HG02884 (cell line): Measurements from ENCODE around the gene FAM151A.

Source experiments
- ATAC-seq: cut with Tn5 transposase; IDR thresholded peaks from one replicate; pipeline ENCODE4 v1.9.1; 2021; ENCODE audit warnings: mild to moderate bottlenecking, moderate library complexity; ENCODE audit not compliant: unreplicated experiment

Gene FAM151A

DNA sequence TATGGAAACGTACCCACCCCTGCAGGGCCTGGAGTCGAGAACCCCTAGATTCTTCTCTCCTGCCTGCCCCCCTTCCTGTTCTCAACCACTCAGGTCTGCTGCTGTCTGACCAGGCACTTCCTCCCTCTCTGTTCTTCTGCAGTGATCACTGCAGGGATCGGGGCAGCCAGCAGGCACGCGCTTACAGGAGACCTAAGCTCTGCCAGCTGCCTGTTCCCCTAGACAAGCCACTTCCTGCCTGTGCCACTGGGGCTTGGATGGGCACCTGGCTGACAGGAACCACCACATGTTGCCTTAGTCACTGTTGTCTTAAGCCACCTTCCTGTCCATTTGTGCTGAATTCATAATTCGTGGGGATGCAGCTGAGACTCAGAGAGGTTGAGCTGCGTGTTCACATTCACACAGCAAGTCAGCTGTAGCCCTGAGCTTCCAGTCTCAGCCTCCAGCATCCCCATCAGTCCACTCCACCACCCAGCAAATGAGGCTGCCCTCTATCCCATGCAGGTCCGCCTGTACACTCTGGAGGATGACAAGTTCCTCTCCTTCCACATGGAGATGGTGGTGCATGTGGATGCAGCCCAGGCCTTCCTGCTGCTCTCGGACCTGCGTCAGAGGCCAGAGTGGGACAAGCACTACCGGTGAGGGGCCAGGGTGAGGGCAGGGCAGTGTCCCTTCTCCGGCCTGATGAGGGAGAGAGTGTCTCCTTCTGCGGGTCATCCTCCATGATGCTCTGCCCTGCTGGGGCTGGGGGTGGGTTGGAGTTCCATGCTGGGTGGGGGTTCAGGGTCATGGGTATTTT lies 18.6 kb downstream of the FAM151A start:
- no peak for ATAC-seq

DNA sequence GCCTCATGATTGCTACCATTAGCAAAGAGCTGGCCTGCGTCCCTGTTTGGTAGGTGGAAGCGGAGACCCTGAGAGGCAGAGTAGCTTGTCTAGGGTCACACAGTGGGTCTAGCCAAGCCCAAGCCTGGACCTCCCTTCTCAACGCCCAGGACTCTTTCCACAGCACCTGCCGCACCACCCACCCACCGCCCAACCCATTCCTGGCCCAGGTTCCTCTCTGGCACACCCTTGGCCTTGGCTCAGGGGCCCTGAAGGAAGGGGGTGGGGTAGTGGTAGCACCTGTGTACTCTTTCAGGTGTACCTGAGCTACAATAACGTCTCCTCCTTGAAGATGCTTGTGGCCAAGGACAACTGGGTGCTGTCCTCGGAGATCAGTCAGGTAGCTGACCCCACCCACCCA lies 19.3 kb downstream of the FAM151A start:
- ATAC-seq: no peak

DNA sequence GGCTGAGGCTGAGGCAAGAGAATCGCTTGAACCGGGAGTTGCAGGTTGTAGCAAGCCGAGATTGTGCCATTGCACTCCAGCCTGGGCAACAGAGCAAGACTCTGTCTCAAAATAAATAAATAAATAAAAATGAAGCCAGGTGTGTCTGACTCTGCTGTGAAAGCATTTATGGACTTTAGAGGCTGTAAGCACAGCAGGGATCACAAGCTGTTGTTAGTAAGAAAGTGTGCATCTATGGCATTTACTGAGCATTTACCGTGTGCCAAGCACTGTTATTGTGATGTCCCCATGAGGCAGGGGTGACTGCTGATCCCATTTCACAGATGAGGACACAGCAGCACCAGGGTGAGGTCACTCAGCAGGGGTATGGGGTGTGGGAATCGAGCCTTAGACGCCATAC lies 20.1 kb downstream of the FAM151A start:
- ATAC-seq: no peak

DNA sequence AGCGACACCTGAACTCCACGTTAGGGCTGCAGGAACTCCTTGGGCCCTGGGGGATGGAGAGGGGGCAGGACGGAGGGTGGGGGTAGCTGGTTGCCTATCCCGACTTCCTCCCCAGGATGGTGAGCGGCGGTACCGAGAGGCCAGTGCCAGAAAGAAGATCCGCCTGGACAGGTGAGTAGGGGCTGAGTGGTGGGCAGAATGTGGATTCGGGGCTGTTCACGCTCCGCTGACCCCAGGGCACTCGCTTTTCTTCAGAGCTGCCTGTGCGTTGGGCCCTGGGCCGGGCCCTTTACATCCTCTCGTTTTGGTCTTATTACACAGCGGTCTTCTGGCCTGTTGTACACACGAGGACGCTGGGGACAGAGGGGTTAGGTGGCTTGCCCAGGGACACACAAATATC lies 20.8 kb downstream of the FAM151A start:
- ATAC-seq: no peak

DNA sequence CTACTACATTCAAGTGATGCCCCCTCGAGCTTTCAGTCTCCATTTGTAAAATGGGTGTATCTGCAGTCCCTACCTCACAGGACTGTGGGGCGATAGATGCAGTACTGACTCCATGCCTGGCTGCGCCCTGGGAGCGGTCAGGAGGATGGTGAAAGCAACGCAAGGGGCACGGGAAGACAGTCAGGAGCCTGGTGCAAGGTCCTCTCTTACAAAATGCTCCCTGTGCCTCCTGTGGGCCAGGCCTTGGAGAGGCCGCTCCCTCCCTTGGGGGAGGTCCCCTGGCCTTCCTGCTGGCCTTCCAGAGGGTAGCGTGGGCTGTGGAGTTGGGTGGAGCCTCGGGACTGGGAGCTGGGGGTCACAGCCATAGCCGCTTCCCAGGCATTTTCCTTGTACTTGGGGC lies 21.6 kb downstream of the FAM151A start:
- ATAC-seq: no peak

DNA sequence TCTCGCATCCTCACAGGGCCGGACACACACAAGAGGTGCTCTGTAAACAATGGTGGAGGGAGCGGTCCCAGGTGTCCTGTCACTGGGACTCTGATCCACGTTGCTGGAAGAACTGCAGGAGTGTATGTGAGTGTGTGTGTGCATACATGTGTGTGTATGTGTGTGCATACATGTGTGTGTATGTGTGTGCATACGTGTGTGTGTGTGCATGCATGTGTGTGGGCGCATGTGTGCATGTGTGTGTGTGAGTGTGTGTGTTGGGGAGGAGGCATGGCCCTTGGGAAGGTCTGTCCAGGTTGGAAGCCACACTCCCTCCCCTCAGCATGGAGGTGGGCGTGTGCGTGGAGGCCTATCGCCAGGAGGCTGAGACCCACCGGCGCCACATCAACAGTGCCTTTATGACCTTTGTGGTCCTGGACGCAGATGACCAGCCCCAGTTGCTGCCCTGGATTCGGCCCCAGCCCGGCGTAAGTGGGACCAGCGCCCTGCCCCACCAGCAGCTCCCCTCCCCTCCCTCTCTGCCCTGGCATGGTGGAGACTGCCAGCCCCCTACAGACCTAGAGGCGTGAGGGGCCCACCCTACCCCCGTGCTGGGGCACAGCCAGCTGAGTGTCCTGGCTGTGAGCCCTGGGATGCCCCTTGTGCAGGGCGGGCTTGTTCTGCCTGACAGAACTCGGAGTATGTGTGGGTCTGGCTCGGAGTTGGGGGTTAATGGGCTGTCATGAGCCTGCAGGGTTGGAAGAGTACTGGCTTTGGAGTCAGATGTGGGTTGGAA lies 22.2 kb downstream of the FAM151A start:
- ATAC-seq: no peak

DNA sequence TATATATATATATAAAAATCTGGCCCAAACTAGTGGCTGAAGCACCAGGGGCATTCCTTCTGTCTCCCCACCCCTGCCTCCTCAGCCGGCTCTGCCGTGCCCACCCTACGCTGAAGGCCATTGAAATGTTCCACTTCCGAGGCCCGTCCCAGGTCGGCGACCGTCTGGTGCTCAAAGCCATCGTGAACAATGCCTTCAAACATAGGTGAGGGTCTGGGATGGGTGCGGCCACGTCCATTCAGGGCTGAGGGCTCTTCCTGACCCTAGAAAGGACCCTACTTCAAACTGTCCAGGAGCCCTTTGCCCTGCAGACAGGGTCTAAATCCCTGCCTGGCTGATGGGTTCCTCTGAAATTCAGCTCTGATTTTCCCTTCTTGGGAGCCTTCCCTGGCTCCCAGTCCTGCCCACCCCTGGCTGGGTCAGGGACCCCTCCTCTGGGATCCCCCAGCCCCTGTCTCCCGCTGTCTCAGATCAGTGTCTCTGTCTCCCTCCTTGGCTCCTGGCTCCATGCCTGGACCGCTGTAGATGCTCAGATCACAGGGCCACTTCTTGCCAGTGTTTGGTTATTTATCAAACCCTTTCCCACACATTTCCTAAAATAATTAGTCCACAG lies 24.0 kb downstream of the FAM151A start:
- ATAC-seq: no peak

DNA sequence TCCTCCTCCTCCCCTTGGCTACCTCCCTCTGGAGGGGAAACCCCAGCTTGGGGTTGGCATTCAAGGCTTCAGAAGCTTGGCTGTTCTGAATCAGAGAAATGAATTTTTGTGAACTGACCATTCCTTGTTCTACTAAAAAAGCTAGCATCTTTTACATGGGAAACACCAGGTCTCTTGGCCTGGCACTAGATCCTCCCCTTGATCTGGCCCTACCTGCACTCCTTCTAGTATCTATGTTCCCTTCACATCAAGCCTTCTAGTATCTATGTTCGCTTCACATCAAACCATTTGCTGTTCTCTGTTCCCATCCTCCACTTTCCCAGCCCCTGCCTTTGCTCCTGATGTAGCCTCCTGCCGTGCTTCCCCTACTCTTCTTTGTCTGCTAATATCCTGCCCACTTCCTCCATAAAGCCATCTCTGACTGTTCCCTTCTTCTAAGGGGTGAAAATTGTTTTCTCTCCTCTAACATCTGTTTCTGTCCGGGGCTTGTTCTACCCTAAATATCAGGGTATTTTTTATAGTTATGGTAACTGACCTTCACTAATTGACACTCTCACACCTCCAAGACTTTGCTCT lies 25.8 kb downstream of the FAM151A start:
- no peak for ATAC-seq

DNA sequence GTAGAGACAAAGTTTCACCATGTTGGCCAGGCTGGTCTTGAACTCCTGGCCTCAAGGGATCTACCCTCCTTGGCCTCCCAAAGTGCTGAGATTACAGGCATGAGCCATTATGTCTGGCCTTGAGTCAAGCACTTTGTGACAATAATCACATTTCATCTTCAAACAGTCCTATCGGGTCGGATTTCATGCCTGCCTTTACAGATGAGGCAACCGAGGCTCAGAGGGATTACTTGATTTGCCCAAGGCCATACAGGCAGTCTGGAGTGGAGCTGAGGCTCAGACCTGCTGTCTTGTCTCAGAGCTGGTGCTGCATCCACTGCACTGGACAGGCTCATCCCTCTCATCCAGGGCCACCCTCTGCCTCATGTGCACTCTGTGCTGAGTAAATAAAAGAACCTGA lies 26.6 kb downstream of the FAM151A start:
- ATAC-seq: no peak

DNA sequence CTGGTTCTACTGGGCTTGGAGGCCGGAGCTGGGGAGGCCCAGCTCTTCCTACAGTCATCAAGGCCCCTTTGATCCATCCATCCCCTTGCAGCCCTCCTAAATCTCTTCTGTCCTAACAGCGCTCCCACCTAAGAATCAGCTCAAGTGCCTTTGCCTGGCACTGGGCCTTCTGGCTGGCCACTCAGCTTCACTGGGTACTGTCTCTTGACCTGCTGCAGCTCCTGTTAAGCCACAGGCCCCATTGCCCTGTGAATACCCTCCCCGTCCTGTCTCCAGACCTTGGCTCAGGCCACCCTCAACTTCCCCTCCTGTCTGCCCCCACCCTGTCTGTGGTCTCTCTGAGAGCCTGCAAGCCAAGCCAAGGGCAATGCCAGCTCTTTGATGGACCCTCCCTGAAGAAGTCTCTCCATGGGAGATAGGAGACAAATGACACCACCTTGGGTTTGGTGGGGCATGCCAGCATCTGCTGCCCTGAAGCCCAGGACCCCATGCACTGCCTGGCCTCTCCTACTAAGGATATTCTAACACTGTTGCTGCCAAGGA lies 27.3 kb downstream of the FAM151A start:
- ATAC-seq: no peak

DNA sequence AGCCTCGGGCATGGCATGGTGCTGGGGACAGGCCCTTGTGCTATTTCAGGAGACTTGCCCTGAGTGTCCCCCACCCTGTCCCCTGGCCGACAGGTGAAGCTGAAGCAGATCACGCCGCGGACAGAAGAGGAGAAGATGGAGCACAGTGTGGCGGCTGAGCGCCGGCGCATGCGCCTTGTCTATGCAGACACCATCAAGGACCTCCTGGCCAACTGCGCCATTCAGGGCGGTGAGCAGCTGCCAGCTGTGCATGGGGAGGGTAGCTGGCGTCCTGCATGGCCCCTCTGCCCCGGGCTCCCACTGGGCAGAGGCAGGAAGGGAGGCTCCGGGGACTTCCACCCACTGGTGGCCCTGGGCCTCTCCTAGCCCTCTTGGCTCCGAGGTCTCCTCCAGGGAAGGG lies 28.9 kb downstream of the FAM151A start:
- ATAC-seq: no peak

DNA sequence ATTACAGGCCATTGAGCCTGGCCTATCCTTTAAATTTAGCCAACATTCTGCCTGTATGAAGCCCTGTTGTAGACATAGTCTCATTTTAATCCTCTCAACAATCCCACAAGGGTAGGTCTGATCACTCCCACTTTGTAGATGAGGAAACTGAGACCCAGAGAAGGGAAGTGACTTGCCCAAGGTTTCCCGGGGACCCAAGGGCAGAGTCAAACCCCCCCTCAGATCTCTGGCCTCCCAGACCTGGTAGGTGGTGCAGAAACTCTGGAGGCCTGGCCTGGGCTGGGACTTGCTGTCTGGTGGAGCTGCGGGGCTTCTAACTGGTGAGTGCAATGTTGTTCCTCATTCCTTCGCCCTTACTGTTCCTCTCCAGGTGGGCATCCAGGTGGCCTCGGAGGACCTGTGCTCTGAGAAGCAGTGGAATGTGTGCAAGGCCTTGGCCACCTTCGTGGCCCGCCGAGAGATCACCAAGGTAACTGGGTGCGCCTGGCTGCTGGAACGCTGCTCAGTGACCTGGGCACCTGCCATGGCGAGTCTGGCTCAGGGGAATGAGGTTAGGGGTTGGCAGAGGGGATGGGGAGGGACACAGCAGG lies 29.7 kb downstream of the FAM151A start:
- no peak for ATAC-seq

DNA sequence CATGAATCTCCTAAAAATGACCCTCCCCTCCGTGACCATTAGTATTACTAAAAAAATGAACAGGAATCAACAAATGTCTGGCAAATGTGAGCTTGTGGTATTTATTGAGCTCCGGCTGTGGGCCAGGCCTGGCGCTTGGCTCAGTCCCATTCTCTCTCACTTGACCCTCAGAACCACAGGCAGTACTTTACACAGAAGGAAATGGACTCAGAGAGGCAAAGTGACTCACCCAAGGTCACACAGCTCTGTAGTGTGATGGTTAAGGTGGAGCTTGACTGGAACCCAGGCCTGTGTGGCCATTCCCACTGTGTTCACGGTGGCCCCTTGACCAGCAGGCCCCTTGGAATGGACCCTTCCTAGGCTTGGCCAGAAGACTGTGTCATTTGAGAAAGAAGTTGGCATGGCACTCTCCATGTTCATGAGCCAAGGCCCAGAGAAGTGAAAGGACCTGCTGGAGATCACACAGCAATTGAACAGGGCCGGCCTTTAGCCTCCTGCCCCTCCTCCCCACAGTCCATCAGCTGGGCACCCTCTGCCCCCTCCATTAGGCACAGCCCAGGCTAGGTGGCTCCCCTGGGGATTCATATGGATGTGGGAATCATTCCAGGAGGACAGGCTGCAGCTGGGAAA lies 32.1 kb downstream of the FAM151A start:
- no peak for ATAC-seq

DNA sequence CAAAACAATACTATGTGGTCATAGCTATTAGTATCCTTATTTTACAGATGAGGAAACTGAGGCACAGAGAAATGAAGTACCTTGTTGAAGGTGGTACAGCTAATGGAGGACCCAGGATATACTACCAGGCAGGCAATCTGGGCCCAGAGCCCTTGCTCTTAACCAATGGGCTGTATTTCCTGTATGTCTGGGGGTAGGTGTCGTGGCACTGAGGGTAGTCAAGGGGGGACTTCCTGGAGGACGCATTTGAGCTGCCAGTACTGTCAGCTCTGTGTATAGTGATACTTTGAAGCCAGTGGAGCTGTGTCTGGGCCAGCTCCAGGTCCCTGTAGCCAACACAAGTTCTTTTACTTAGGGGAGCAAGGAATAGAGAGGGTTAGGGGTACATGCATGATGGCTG lies 34.9 kb downstream of the FAM151A start:
- no peak for ATAC-seq

DNA sequence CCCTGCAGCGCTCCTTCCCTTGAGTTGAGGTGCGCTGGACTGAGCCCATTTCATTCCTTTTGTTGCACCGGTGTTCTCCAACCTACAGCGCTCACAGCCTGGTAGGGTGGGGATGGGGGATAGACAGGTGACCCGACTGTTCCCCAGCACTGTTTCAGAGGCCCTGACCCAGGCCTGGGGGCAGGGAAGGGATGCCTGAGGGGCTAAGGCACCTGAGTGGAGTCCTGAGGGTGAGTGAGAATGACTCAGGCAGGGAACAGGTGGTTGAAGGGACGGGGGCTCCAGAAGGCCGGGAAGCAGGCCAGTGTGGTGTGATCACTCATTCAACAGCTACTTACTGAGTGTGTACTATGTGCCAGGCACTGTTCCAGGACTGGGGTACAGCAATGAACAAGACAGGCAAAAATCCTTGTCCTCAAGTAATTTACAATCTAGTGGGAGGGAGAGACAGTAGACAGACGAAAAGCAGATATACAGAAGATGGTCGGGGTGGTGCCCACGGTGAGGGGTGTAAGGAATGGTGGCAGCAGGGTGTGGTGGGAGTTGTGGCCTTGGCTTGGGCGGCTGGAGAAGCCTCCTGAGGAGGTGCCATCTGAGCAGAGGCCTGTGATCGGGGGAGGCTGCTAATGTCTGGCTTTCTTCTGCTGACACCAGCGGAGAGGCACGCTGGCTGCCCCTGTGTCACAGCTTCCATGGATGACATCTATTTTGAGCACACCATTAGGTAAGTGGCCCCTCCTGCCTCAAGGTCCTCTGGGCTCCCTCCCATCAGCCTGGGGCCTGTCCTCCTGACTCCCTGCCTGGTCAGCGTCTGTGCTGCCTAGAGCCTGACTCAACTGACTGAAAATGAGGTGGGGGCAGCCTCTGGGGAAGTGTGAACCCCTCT lies 37.9 kb downstream of the FAM151A start:
- ATAC-seq: no peak

DNA sequence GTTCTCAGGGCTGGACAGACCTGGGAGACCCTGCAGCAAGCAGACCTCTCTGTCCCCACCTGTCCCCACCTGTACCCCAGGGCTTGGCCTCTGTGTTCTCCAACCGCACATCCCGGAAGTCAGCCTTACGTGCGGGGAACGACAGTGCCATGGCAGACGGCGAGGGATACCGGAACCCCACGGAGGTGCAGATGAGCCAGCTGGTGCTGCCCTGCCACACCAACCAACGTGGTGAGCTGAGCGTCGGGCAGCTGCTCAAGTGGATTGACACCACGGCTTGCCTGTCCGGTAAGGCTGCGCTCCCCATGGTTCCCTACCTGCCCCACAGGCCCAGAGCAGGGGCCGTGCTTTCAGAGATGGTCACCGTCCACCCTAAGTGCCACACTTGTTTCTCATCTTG lies 38.8 kb downstream of the FAM151A start:
- no peak for ATAC-seq

DNA sequence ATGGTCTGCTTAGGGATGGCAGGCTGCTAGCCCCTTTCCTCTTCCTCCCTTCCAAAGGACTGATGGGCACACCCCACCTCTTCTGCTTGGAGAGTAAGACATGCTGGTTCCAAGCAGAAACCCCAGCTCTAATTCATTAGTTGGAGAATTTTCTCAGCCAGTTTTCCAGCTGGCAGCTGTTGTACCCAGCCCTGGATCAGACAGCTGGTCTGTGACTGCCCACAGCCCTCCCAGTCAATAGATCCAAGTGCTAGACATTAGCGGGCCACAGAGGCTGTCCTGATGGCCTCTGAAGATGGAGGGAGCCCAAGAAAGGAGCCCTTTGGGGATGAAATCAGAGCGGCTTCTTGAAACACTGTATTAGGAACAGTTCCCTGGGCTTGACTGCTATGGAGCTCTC lies 39.5 kb downstream of the FAM151A start:
- no peak for ATAC-seq

DNA sequence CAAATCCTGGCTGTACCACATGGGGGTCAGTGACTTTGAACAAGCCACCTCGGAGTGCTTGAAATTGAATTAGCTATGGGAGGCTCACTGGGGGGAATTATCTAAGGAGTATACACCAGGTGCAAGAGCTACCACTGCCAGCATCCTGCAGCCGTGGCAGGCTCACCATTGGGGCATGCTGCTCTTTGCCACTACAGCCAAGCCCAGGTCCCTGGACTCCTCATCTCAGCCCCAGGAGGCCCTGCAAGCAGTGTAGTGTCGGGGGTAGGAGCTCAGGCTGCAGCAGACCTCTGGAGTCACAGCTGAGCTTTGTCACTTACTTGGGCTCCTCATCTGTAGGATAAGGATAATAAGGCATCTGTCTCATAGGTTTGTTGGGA lies 40.0 kb downstream of the FAM151A start:
- no peak for ATAC-seq

DNA sequence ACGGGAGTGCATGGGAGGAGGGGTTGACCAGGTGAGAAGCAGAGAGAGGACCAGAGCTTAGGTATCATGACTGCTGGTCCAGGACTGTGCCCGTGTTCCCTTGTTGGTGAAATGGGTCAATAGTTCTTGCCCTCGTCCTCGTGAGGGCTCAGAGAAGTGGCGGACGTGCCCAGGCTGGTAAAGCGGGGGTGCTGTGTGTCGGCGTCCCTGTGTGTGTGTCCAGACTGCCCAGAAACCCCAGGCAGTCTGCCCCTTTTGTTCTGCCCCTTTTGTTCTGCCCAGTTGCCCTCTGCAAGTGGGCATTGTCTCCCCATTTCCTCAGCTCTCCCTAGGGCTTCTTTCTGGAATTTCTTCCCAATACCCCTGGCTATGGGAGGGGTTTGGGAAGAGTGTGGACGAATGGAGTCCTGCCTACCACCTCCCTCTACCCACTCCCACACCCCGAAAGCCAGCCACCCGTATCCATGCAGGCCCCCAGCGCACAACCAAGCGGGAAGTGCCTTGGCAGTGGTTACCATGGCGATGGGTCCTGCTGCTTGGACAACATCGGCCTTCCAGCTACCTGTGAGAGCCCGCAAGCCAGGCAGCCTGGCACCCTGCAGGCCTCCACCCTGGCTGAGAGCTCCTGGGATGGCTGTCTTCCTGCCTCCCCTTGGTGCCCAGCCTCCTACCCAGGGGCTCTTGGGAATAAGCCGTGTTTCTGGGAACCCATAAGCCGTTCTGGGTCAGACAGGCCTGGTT lies 40.6 kb downstream of the FAM151A start:
- ATAC-seq: no peak
